ENCODE results near the gene SNAP47. TPM values are rescaled to one million over a fixed set of nuclear protein-coding genes. Genes with fewer than 3 reads are reported as not detected.

Gene SNAP47
- total RNA-seq, 1 donor from 2014 or later: 31.1 TPM

DNA sequence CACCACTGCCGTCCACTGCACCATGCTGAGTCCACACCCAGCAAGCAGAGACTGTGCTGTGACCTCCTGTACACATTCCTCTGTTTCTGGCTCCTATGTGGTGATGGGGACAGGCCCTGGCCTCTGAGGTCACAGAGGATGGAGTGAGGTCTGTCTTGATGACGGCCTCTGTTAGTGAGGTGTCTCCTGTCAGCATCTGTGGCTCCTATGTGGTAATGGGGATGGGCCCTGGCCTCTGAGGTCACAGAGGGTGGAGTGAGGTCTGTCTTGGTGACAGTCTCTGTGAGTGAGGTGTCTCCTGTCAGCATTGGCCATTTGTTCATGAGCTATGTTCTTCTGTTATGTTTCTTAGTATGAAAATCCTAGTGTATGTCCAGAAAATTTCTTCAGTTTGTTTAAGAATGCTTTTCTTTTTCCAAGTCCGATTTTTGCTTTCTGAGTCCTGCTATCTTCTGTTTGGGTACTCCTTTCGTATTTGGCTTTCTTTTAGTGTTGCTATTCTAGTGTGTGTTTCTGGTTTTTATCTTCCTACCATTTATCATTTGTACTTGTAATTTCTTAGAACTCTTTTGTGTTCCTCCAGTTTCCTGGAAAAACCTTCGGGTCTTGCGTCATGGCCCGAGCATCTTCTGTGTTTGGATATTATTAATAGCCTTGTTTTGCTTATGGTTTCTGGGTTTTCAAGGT lies 13.4 kb downstream of the SNAP47 start:
- DNase-seq (ENCODE audit: low spot score): no peak

DNA sequence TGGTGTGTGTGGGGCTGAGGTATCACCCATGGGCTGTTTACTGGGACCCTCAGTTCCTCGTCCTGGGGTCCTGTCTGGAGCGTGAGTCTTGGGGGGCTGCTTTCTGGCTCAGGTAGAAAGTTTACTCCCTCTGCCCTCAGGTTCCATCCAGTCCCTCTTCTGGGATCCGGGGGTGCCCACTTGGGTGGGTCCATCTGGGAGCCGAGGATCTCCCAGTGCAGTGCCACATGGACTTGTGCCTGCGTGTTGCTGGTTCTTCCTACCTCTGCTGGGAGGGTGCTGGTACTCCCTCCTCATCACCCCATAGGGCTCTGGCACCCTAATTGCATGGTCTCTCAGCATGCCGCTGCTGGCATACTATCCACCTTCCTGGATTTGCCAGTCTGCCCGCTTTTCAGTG lies 14.0 kb downstream of the SNAP47 start:
- no peak for DNase-seq (ENCODE audit: low spot score)

DNA sequence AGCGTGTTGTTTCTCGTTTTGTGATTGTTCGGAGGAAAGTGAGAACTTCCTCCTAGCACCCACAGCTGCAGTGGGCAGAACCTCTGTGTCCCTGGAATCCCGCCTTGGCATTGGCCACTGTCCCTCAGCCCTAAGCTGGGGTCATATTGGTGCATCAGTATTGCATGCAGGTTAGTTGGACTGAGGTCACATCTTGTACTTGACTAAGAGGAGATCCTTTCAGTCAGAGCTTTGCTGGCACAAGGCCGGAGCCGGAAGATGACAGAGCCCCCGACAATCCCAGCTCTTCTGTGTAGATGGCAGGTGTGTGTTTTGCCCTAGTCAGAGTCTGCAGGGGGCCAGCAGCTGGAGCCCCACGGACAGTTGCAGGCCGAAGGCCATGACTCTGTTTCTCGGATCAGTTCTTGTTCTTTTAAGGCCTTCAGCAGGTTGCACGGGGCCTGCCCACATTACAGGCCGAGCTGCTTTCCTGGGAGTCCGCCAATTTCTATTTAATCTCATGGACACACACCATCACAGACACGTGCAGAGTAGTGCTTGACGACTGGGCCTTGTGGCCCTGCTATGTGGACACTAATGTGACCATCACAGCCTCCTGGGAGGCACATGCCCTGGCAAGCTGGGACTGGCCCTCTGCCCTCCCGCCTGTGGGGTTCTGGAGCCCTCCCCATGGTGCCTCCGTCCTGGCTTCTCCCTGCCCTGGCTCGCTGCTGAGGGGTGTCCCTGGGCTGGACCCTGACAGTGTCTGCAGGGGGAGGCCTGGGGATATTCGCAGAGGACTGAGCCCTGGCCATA lies 14.9 kb downstream of the SNAP47 start:
- DNase-seq (ENCODE audit: low spot score): no peak

DNA sequence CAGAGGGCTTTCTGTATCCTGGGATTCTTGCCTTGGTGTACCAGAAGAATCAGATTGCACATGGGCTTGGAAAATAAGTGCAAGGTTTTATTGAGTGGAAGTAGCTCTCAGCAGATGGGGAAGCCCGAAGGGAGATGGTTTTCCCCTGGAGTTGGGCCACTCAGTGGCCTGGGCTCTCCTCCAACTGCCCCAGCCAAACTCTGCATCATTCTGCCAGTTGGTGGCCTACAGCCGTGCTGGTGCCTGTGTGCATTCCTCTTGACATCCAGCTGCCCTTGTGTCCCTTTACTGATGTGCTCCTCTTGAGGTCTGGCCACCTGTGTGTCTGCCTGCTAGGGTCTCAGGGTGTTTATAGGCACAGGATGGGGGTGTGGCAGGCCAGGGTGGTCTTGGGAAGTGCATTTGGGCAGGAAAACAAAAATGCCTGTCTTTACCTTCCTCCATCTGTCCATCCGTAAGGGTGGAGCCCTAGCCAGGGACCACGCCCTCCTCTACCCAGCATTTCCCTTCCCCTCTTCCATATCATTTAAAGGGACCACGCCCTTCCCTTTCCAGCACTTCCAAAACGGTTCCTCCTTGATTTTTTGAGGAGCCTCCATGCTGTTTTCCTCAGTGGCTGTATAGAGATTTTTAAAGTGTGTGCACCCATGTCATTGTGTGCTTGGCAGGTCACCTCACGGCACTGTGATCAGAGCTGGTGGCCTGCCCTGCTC lies 18.9 kb downstream of the SNAP47 start:
- no peak for DNase-seq (ENCODE audit: low spot score)

DNA sequence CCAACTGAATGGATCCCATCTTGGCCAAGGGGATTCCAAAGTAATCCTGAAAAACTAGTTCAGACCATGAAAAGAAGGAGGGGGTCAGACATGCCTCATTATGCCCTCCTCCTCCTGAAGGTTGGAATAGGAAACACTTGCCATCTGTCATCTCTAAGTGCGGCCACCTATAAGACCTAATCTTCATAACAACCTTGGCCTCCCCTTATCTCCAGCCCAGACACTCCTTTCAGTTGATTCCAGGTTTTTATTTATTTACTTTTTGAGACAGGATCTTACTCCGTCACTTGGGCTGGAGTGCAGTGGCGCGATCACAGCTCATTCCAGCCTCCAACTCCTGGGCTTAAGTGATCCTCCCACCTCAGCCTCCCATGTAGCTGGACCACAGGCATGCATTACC lies 19.7 kb downstream of the SNAP47 start:
- DNase-seq (ENCODE audit: low spot score): no peak

DNA sequence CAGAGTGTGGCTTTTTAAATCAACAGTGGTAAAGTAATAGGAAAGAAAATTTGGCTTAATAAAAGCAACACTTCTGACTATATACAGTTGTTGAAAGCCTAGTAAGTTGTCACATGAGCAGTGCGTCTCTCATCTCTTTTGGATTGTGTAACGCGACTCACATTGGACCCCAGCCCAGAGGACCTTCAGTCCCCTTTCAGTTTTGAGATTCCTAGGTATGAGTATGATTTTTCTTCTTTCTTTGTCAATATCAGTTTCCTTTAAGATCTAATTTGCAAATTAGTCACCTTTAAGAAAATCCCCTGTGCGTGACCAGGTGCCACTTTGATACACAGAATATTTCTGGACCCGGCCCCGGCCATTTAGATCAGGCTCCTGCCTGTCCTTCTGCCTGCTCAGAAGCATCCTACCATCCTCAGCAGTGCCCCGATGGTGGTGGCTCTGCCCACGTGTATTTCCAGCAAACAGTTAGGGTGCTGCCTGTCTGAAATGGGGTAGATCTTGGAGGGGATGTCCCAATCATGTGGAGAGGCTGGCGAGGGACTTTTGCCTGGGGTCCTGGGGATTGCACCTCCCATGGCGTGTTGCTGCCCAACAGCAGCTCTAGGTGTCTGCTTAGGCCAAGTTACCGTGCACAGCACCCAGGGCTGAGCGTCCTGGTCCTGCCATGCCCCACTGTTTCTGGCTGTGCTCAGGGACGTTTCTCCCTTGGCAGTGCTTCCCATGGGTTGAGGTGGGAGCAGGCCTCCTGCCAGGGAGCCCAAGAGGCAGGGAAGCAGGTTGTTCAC lies 21.1 kb downstream of the SNAP47 start:
- no peak for DNase-seq (ENCODE audit: low spot score)

DNA sequence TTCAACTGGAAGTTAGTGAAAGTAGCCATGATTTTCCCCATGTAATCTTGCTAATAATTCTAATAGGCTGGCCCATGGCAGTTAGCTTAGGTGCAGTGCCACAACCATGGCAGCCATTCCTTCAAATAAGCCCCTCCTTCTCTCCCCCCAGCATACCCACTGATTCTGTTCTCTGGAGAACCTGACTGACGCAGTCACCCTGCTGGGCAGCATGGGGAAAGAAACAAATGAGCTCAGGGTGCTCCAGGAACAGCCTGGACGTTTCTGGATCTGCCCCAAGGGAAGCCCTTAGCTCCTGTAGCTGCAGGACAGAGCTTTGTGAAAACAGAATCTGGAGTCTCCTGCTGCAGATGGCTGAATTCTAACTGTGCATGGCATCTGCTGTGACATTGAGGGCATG lies 22.5 kb downstream of the SNAP47 start:
- no peak for DNase-seq (ENCODE audit: low spot score)

DNA sequence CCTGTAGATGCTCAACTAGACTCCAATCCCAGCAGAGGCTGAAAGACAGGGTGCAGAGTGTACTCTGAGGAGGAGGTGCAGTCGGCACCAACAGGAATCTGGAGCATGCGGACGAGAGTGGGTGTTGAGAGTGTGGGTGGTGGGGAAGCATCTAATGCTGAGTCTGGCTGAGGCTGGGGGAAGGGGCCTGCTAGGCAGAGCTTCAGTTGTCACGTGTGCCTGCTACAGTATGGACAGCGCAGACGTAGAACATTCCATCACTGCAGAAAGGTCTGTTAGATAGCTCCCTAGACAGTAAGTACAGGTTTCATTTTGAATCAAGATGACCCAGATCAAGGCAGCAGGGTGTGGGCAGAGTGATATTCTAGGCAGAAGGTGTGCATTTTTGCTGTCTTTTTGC lies 23.1 kb downstream of the SNAP47 start:
- no peak for DNase-seq (ENCODE audit: low spot score)

DNA sequence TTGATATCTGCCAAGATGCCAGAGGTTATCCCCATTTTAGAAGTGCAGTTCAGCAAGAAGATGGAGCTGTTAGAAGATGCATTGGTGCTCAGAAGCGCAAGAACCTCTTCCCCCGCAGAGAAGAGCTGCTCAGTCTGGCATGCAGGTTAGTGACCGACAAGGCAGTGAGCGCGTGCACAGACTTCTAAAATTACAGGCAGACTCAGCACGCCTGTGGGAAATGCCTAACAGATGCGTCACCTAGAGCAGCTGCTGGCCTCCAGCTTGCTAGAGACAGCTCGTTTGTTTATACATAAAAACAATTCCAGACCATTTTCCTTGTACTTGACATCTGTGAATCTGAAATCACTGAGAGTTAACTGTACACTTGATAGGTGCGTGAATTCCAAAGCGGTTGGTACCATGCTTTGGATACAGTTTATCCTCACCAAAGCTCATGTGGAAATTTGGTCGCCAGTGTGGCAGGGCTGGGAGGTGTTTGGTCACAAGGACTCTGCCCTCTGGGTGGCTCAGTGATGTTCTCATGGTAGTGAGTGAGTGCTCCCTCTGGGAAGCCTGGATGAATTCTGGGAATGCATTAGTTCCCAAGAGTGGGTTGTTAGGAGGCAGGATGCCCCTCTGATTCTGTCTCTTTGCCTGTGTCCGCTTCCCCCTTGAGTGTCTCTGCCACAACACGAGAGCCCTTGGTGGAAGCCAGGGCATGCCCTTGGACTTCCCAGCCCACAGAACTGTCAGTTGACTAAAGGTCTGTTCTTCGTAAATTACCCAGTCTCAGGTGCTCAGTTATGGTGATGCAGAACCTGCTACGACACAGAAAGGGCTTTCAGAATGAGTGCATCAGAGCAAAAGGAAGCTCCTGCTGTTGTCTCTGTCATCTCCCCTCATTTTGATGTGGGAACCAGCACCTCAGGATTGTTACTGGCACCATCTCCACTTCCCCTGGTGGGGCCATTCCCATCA lies 24.4 kb downstream of the SNAP47 start:
- DNase-seq (ENCODE audit: low spot score): no peak

DNA sequence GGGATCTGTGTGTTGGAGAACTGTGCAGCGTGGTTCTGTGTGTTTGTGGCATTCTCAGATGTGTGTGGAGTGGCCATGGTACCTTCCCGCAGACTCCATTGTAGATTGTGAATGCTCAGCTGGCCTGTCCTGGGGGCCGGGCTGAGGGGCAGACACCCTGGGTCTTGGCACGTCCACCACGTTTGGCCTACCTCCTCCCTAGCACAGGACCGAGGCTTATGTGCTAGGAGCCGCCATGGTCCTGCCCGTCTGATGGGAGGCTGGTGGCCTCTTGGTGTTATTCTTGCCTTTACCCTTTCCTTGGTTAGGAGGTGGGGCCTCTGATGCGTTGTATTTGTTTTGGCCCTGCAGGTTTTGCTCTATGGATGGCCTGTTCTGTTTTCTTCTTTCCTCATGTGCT lies 25.1 kb downstream of the SNAP47 start:
- DNase-seq (ENCODE audit: low spot score): no peak

DNA sequence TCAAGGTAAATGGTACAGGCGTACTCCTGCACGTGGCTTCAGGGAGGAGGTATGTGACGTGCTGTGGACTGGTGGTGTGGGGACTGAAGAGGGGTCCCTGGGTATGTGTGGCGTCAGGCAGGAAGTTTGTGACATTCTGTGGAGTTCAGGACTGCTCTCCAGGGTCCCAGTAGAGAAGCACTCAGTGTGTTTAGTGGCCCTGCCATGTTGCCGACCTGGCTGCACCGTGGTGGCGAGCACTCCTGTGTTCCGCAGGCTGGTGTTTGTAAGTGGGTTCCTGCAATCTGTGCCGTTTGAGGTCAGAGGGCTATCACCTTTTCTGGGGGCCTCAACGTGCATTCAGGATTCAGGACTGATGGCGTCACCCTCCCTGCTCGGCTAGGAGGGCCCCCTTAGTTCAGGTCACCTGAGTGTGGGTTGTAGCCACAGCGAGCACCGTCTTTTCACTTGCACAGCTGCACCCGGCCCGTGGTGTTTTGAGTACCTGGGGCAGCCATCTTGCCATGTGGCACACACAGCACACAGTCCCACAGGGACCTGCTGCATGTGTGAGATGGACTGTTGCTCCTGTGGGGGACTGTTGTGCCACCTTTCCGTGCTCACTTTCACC lies 26.5 kb downstream of the SNAP47 start:
- no peak for DNase-seq (ENCODE audit: low spot score)

DNA sequence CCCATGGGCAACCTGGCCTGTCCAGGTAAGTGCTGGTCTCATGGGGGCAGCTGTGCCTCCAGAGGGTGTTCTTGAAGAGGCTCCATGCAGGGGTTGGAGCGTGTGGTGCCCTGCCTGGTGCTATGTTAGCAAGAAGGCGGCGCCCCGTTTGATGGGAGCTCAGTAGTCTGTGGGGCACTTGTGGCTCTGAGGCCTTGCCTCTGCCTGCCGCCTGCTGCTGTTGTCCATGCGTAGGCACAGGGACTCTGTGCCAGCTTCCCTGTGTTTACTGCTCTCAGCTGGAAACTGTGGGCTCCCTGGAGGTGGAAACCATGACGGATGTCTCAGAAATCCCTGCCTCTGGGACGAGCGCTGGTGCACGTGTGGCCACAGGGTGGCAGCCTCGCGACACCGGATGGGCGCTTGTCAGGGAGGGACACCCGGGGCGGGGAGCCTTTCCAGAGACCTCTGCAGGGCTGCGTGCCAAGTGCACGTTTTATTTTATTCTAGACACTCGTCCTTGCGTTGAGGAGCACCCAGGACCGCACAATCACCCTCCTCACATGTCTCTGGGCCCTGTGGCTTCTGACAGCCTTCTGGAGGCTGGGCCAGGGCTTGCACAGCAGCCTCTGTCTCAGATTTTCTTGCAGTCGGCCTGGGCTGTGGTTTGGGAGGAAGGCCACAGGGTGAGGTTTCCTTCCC lies 27.1 kb downstream of the SNAP47 start:
- peak; percentile 87 for DNase-seq (ENCODE audit: low spot score)

DNA sequence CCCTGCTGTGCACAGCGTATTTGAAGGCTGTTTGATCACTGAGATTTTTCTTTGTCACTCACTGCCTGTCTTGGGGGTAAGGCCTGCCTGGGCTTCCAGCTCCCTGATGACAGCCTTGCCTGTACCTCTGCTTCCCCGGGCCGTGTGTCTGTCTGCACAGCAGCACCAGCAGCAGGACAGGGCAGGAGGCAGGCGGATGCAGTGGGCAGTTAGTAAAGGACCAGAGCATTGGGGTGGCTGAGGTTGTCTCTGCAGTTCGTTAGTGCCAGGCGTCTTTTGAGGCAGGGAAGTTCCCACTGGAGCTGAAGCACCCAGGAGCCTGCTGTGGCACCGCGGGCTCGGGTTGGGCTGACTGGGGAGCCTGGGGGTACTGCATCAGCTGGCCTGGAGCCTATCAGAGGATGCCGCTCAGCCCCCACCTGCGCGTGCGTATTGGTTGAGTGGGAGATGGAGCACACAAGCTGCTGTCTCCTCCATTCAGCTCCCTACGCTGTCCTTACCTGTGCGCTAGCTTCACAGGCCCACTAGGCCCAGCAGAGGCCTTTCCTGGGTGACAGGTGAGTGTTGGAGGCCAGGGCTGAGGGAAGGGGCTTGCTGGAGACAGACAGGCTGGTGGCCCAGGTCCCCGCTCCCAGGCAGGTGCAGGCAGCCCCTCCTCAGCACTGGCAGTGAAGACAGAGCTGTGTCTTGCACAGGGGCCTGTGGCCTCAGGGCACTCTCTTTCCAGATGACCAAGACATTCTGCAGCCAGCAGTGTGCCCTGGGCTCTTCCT lies 28.2 kb downstream of the SNAP47 start:
- no peak for DNase-seq (ENCODE audit: low spot score)

DNA sequence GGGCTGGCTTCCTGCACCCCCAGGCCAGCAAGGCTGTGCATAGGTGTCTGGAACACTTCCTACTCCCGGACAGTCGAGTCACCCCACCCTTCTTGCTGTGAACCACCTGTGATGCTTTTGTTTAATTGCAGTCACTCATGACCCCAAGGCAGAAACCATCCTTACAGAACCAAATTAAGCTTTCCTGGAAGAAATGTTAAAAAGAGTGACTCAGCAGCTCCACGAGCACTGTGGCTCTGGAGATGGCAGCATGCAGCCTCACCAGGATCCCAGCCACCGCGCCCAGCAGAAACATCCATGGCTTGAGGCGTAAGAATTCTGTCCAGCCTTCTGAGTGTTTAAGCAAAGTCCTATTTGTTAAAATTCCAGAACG lies 28.8 kb downstream of the SNAP47 start:
- DNase-seq (ENCODE audit: low spot score): no peak

DNA sequence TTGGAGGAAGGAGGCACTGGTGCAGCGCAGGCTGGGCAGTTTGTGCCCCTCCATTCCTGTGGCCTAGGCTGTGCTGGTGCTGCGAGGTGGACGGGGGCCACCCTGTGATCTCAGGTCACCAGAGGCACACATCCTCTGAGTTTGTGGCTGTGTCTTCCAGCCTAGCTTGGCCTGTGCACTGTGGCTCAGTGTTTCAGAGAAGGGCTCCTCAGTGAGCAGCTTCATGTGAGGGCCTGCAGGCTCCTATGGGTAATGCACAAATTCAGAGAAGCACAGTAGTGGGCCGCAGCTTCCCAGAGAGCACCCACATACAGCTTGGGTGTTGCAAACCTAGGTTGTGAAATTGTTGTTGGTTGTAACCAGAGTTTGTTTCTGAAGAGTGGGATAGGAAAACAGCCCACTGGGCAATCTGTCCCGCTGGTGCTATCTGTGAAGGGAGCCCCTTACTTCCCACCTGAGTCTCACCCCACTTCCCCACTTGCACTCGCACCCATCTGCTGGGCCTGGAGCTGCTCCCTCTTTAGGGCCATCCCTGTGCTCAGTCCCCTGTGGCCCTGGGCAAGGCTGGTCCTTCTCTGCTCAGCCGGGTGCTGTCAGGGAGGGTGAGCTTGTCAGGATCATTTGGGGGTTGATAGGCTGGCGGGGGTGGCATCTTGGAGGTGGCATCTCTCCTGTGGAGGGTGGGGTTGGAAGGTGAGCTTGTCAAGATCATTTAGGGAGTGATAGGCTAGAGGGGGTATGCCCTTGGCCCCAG lies 30.2 kb downstream of the SNAP47 start:
- no peak for DNase-seq (ENCODE audit: low spot score)

DNA sequence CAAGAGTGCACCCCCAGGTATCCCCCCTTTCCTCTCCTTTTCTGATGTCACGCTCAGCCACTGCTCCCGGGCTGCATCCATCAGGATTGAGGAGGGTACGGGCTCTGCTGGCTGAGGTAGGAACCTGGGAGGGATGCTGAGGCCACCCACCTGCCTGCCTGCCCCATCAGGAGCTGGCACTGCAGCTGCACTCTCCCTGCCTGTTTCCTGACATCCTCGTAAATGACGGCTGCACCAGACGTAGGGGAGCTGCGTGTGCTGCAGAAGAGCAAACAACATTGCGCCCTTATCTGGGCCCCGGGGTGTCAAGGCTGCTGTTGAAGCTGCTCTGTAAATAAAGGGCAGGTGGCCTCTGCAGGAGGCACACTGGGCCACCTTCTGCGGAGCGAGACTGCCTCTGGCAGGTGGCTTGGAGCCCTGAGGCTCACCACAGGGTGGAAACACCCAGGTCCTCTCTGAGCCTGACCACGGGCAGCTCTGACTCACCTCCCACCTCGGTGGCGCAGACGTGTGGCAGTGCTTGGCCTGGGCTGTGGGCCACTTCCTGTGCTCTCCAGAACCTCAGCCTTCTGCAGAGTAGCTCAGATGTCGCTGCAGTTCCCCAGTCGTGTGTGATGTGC lies 30.9 kb downstream of the SNAP47 start:
- DNase-seq (ENCODE audit: low spot score): no peak

DNA sequence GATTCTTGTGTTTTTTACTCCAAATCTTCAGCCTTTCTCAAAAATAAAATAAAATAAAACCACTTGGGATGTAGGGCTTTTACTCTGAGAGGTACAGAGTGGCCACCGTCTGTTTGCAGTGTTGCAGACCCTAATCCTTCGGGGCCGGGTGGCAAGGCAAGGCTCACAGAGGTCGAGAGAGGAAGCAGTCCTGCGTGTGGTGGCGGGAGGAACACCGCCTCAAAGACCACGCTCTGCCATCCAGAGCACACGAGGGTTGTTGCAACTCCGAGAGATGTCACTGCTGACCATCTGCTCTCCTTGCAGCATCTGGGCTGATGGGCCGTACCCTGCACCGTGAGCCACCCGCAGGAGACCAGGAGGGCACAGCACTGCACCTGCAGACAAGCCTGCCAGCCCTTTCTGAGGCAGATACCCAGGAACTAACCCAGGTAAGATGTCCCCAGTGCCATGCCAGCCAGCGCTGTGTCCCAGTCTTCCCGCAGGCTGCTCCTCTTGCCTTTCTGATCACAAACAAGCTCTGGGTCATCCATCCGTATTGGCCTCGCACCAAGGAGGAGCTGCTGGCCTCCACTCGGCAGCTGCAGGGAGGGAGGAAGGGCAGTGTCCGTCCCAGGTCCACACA lies 31.5 kb downstream of the SNAP47 start:
- no peak for DNase-seq (ENCODE audit: low spot score)
